H9 (cell line): ENCODE data around the gene VGLL3. TPM values are rescaled to one million over a fixed set of nuclear protein-coding genes. Genes with fewer than 3 reads are reported as not detected.

Source experiments
- DNase-seq: peaks from one replicate; pipeline ENCODE4 v3.0.0-alpha.2; 2017
- H2AFZ ChIP-seq: one replicate; pipeline ENCODE4 v1.6.1; 2013; ENCODE audit warnings: mild to moderate bottlenecking, low read length, control low read depth, moderate library complexity
- H2AK5ac ChIP-seq: 2 replicates; pipeline ENCODE4 v1.6.1; 2013; ENCODE audit warnings: low read length, control low read depth, mixed read lengths; ENCODE audit not compliant: insufficient read length
- H2BK120ac ChIP-seq: one replicate; pipeline ENCODE4 v1.6.1; 2013; ENCODE audit warnings: low read depth, mild to moderate bottlenecking, low read length, control low read depth, inconsistent platforms; ENCODE audit not compliant: poor library complexity, severe bottlenecking
- H2BK12ac ChIP-seq: 2 replicates; pipeline ENCODE4 v1.6.1; 2013; ENCODE audit warnings: low read length, control low read depth, mixed read lengths, low read depth; ENCODE audit not compliant: insufficient read length
- H2BK15ac ChIP-seq: 2 replicates; pipeline ENCODE4 v1.6.1; 2013; ENCODE audit warnings: low read depth, low read length, control low read depth
- H2BK20ac ChIP-seq: one replicate; pipeline ENCODE4 v1.6.1; 2013; ENCODE audit warnings: low read depth, mild to moderate bottlenecking, low read length, control low read depth, inconsistent platforms; ENCODE audit not compliant: poor library complexity, severe bottlenecking
- H2BK5ac ChIP-seq: 2 replicates; pipeline ENCODE4 v1.6.1; 2013; ENCODE audit warnings: low read length, control low read depth, mixed read lengths; ENCODE audit not compliant: insufficient read length
- H3K14ac ChIP-seq: 2 replicates; pipeline ENCODE4 v1.6.1; 2013; ENCODE audit warnings: low read length, control low read depth; ENCODE audit not compliant: insufficient read depth
- H3K18ac ChIP-seq: 2 replicates; pipeline ENCODE4 v1.6.1; 2013; ENCODE audit warnings: low read depth, mild to moderate bottlenecking, mixed read lengths, low read length, control low read depth; ENCODE audit not compliant: insufficient read length
- H3K23ac ChIP-seq: 2 replicates; pipeline ENCODE4 v1.6.1; 2013; ENCODE audit warnings: low read length, control low read depth, mixed read lengths, low read depth; ENCODE audit not compliant: insufficient read length
- H3K23me2 ChIP-seq: 2 replicates; pipeline ENCODE4 v1.6.1; 2013; ENCODE audit warnings: low read depth, mild to moderate bottlenecking, mixed read lengths, low read length, control low read depth; ENCODE audit not compliant: insufficient read length, poor library complexity, severe bottlenecking
- H3K27ac ChIP-seq: 2 replicates; pipeline ENCODE4 v1.5.1; 2013; ENCODE audit warnings: low read length, control low read depth, mixed read lengths, low read depth; ENCODE audit not compliant: insufficient read length
- H3K27me3 ChIP-seq: 2 replicates; pipeline ENCODE4 v1.6.1; 2013; ENCODE audit warnings: low read length, control low read depth, inconsistent platforms; ENCODE audit not compliant: insufficient read depth
- H3K4ac ChIP-seq: 2 replicates; pipeline ENCODE4 v1.6.1; 2013; ENCODE audit warnings: low read depth, mild to moderate bottlenecking, control low read depth, inconsistent platforms, low read length, moderate library complexity
- H3K4me1 ChIP-seq: 2 replicates; pipeline ENCODE4 v1.6.1; 2013; ENCODE audit warnings: low read length, control low read depth, inconsistent platforms; ENCODE audit not compliant: insufficient read depth
- H3K4me2 ChIP-seq: 2 replicates; pipeline ENCODE4 v1.6.1; 2013; ENCODE audit warnings: low read length, control low read depth, mixed read lengths; ENCODE audit not compliant: insufficient read length, insufficient read depth
- H3K56ac ChIP-seq: 2 replicates; pipeline ENCODE4 v1.6.1; 2013; ENCODE audit warnings: low read depth, mild to moderate bottlenecking, mixed read lengths, low read length, control low read depth; ENCODE audit not compliant: insufficient read length
- H3K79me1 ChIP-seq: 2 replicates; pipeline ENCODE4 v1.6.1; 2013; ENCODE audit warnings: low read depth, mild to moderate bottlenecking, moderate library complexity, low read length, control low read depth, inconsistent platforms; ENCODE audit not compliant: insufficient read depth, poor library complexity, severe bottlenecking
- H3K79me2 ChIP-seq: 2 replicates; pipeline ENCODE4 v1.6.1; 2013; ENCODE audit warnings: low read length, control low read depth, inconsistent platforms; ENCODE audit not compliant: insufficient read depth
- H3K9ac ChIP-seq: 2 replicates; pipeline ENCODE4 v1.6.1; 2013; ENCODE audit warnings: low read length, control low read depth, mixed read lengths; ENCODE audit not compliant: insufficient read length; ENCODE audit errors: extremely low read depth
- H3K9me3 ChIP-seq: one replicate; pipeline ENCODE4 v1.6.1; 2013; ENCODE audit warnings: low read depth, low read length, inconsistent platforms; ENCODE audit not compliant: control insufficient read depth
- H3T11ph ChIP-seq: one replicate; pipeline ENCODE4 v1.6.1; 2013; ENCODE audit warnings: mild to moderate bottlenecking, low read length, control low read depth, inconsistent platforms
- H4K20me1 ChIP-seq: one replicate; pipeline ENCODE4 v1.6.1; 2013; ENCODE audit not compliant: control insufficient read depth, insufficient read length, insufficient read depth
- H4K5ac ChIP-seq: 2 replicates; pipeline ENCODE4 v1.6.1; 2013; ENCODE audit warnings: low read depth, mild to moderate bottlenecking, mixed read lengths, low read length, control low read depth; ENCODE audit not compliant: insufficient read length
- H4K8ac ChIP-seq: replicated peaks from 2 replicates; pipeline ENCODE4 v1.6.1; 2013; ENCODE audit warnings: low read length, control low read depth, mixed read lengths, low read depth; ENCODE audit not compliant: insufficient read length
- H4K91ac ChIP-seq: 2 replicates; pipeline ENCODE4 v1.6.1; 2013; ENCODE audit warnings: low read depth, mild to moderate bottlenecking, moderate library complexity, mixed read lengths, low read length, control low read depth; ENCODE audit not compliant: insufficient read length
- H3K27ac Mint-ChIP-seq, 3 experiments: 2 replicates in 2 of 3; 3 replicates in 1 of 3; pipeline ENCODE4 v1.8.0; 2020 to 2021; ENCODE audit warnings: mixed read lengths in 3 of 3, mild to moderate bottlenecking in 1 of 3, moderate library complexity in 1 of 3
- H3K27me3 Mint-ChIP-seq: 2 replicates; pipeline ENCODE4 v1.8.0; 2021; ENCODE audit warnings: low read depth, mild to moderate bottlenecking, moderate library complexity, mixed read lengths
- H3K36me3 Mint-ChIP-seq, 3 experiments: 2 replicates in 2 of 3; 3 replicates in 1 of 3; pipeline ENCODE4 v1.8.0; 2020 to 2021; ENCODE audit warnings: low read depth in 3 of 3, mixed read lengths in 3 of 3; ENCODE audit not compliant: insufficient read depth in 1 of 3
- H3K4me1 Mint-ChIP-seq, 2 experiments: 2 replicates each; pipeline ENCODE4 v1.8.0; 2020; ENCODE audit warnings: mixed read lengths in 2 of 2
- H3K4me3 Mint-ChIP-seq, 2 experiments: 2 replicates in 1 of 2; 3 replicates in 1 of 2; pipeline ENCODE4 v1.8.0; 2020 to 2021; ENCODE audit warnings: mild to moderate bottlenecking in 2 of 2, mixed read lengths in 2 of 2, moderate library complexity in 1 of 2
- H3K9me3 Mint-ChIP-seq, 2 experiments: 2 replicates in 1 of 2; 3 replicates in 1 of 2; pipeline ENCODE4 v1.8.0; 2020; ENCODE audit warnings: mild to moderate bottlenecking in 2 of 2, mixed read lengths in 2 of 2, moderate library complexity in 1 of 2
- CTCF ChIP-seq: fragments of 200-600 bp; sonication (generic); conservative IDR thresholded peaks from 3 replicates; pipeline ENCODE4 v1.8.0; 2021; ENCODE audit warnings: antibody characterized with exemption, mild to moderate bottlenecking
- WGBS: extraction: QIAGEN DNeasy Blood & Tissue Kit; methylation state at CpG from one replicate; pipeline ENCODE4 v1.1.7; 2013; ENCODE audit warnings: missing lambda C conversion rate, low lambda C conversion rate, mixed read lengths; ENCODE audit not compliant: insufficient read length; ENCODE audit errors: extremely low coverage; 5-methylcytosine and 5-hydroxymethylcytosine counted together
- total RNA-seq: library from RNA; stranded (reverse); gene quantifications from 2 replicates; pipeline ENCODE4 v1.2.1, GENCODE V29; 2021

VGLL3 gene
- total RNA-seq, 1 experiment from 2014 or later, result 19.7 TPM

GRCh38 chr3:86954747-86955146, 36.2 kb downstream of the VGLL3 start:
- Histone ChIP-seq H3K23me2 (no peaks in the 10 kb centered on the region), H3K9ac (no peak overlapping the region), H3T11ph (no peak overlapping the region), H3K23ac (no peak overlapping the region), H2AK5ac (no peak overlapping the region), H3K4ac (no peak overlapping the region), H2BK5ac (no peak overlapping the region), H2BK12ac (no peak overlapping the region), H4K8ac (no peak overlapping the region), H3K4me1 (peaks cover 4% of the 10 kb centered on the region; the same call in 1 of the 2 replicates), H3K79me2 (no peaks in the 10 kb centered on the region), H4K5ac (no peak overlapping the region), H3K79me1 (no peaks in the 10 kb centered on the region), H3K27me3 (no peaks in the 10 kb centered on the region), H2BK20ac (no peak overlapping the region), H2BK120ac (no peak overlapping the region), H3K27ac (no peak overlapping the region), H3K18ac (no peak overlapping the region), H3K14ac (no peak overlapping the region), H4K20me1 (no peaks in the 10 kb centered on the region), H2BK15ac (no peak overlapping the region), H4K91ac (no peak overlapping the region), H3K56ac (no peak overlapping the region), H3K9me3 (no peaks in the 10 kb centered on the region), H2AFZ (no peak overlapping the region), H3K4me2 (no peak overlapping the region)
- no peak for TF ChIP-seq CTCF
- Mint-ChIP-seq H3K9me3 (no peaks in the 10 kb centered on the region), H3K36me3 (no peaks in the 10 kb centered on the region), H3K4me3 (no peak overlapping the region), H3K4me1 (peaks cover 14 to 25% of the 10 kb centered on the region in 2 experiments), H3K27me3 (no peaks in the 10 kb centered on the region), H3K27ac (no peak overlapping the region)
- DNase-seq, result no peak
- no CpG with 5 or more reads among the region's 2 CpGs for WGBS
